ENCODE results near the gene NR2E1.
A peak's percentile ranks its signal among the peaks of the same experiment; 100 is the strongest.

Gene NR2E1

GRCh38 chr6:108156180-108156937 is 9.5 kb upstream of the NR2E1 start:
- DNase-seq = peak; percentile 51

DNA sequence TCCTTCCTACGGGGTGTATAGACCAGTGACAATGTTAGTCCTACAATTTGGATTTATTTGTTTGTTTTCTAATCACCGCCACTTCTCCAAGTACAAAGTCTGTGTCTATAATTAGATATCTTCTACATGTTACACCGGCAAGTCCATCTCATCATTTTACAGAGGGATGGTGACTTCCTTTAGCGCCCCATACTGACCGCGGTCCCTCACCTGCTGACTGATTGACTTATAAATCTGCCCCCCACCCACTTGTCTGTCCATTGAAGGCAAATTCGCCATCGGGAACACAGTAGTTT is 8.9 kb upstream of the NR2E1 start:
- DNase-seq = no peak

GRCh38 chr6:108157234-108157980 is 8.4 kb upstream of the NR2E1 start:
- DNase-seq = no peak

DNA sequence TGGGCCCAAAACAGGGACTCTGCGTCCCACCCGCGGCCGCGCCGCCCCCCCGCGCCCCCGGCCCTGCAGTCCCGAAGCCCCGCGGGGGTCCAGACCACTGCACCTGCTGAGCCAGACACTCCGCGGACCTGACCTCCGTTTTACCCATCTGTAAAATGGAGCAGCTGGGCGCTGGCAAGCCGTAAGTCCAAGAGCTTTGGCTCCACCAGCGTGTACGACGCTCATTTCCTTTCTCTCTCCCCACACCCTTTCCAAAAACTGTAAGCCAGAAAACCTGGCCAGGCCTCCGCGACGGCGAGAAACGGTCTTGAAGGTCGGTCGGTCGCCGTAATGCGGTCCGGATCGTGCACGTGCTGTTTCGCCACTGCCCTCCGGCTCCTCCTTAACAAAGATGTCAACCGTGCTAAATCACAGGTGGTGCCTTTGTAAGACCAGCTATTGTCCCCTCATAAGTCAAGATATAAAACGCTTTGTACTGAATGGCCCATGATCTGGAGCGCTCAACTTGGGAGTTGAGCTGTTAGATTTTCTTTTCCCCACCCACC is 7.8 kb upstream of the NR2E1 start:
- no peak for DNase-seq

DNA sequence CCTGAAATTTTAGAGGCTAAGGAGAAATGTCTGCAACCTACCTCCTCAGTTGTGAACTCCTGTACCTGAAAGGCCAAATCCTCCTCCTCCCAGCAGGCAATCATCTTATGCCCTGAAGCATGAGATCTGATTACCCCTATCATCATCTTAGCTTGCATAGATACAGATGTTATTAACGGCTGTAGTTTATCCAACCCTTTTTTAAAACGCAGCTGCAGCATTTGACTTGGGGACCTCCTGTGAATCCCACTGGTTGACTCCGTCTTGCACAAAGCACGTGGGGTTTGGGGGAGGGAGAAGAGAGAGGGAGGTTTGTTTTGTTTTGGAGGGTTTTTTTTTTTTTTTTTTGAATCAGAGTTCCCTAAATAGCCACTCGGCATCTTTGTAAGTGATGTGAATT is 5.8 kb upstream of the NR2E1 start:
- DNase-seq = no peak

GRCh38 chr6:108161724-108162282 is 4.0 kb upstream of the NR2E1 start:
- no peak for DNase-seq

DNA sequence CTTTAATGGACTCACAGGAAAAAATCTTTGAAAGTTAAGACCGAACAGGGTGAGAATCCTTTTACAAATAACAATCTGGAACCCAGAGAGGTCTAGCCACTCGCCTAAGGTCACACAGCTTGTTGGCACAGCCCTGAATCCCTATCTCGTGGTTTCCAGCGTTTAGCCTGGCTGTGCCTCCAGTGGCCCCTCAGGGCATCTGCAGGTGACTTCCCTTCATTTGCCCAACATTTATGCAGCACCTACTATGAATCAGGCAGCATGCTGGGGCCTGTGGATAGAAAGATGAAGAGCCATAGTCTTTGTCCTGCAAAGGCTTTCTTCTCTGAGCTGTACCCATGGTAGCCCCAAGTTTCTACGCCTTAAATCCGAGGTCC is 2.6 kb upstream of the NR2E1 start:
- no peak for DNase-seq

DNA sequence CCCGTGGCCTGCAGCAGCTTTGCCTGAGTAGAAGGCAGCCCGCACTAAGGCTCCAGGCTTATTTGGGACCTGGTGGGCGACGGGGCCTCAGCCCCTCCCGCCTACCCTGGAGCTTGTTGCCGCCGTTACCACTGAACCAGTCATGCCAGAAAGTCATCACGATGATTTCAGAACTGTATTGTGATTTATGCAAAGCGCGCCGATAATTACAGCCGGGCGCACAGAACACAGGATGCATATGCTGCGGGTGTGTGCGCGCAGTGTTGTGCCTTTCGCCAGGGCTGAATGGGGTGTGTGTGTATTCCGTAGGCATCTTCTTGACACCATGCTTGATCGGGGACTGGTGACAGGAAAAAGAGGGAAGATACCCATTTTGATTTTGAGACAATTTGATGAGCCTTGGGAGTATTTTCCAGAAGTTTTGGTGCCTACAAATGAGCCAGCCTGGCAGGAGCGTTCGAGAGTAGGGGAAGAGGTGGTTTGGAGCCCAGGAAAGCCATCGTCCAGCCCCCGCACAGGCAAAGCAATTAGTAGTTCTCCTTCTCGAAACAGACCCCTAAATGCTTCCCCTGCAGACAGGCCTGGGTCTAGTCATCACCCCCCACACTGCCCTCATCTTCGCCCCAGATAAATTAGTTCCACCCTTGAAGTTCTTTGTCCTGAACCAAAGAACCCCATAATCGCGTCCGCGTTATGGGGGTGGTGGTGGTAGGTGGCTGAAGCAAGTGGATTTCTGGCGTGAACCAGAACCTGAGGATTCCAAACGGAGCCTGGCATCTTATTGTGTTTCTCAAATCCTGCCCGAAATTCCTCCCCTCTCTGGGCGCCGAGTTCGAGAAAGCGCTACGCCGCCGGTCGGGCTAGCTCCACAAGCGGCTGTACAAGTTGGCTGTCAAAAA is 1.9 kb upstream of the NR2E1 start:
- DNase-seq = no peak

DNA sequence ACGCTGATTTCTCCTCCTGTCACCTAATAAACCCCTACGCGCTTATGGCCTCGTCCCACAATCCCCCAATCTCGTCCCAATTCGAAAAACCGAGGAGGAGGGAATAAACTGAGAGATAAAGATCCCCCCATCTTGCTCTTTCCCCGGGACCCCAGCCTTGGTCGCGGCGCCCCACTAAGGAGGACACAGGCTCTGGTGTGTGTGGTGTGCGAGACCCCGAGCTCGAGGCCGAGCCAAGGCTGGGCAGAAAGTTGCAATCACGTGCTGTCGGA is 1.3 kb upstream of the NR2E1 start:
- DNase-seq = no peak

GRCh38 chr6:108164815-108165706 is 761 bp upstream of the NR2E1 start:
- no peak for DNase-seq

DNA sequence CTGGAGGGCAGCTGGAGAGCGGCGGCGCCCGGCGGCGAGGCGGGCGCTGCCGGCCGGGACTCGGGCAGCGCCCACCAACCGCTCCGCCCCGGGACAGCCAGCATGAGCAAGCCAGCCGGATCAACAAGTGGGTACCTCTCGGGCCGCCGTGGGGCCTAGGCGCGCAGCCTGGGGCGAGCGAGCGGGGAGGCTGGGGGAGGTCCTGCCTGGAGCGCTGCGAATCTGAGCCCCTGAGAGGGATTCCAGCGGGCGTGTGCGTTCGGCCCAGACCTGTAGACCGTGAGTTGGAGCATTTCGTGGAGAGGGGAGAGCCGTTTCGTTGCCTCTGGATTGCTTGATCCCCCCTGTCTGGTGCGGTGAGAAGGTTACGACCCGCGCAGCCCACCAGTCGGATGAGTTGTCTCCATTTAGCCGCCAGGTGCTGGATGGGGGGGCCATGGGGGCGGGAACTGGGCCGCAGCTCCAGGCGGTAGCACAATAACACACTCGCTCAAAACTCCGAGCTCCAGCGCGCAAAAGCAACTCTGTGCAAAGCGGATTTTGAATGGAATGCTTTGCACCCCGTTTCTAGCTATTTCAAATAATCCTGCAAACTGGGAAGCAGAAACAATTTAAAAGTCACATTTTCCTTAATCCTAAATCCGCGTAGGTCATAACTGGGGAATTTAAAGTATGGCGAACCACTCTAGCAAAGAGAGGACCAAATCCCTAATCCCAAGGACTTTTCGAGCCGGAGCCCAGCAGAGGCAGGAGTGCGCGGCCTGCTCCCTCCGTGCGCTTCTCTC is 1.0 kb downstream of the NR2E1 start:
- DNase-seq = no peak

DNA sequence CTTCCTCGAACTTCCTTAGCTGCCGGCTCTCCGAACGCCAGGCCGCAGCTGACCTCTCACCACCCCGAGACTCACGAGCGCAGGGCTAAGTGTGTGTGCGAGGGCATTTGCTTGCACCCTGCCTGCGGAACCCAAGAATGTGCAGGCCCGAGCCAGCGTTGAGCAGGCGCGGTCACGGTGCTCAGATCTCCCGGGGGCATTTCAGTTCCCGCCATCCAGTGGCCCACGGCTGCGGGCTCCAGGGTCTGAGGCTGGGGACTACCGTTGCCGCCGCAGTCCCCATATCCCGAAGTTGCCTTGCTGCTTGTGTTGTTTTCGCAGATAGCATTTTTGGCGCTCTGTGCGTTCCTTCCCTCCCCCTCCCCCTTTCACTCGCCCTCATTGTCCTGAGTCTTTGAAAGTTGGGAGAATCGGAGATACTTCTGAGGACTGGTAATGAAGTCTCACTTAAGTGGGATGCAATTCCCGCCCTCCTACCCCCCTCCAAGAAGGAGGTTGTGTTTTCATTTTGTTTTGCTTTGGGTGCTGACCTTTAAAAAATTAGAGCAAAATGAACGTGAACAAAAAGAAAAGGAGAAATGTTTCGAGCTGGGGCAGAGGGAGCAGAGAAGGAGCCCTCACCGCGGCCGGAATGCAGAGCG is 1.7 kb downstream of the NR2E1 start:
- no peak for DNase-seq

DNA sequence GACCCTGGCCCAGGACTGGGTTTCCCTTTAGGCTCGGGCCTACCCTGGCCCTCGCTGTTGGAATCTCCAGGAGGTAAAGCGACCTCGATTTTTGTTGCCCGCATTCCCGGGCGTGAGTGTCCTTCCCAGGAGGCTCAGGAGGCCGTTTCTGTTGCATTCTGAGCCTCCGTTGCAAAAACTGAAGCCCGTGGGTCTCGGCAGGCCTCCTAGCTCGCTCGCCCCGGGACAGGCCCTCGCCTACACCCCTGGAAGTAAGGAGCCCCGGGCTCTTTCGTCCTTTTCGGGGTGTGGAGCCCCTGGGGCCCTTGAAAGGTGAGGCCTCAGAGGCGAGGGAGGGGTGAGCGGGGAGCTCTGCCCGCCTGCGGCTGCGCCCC is 2.3 kb downstream of the NR2E1 start:
- no peak for DNase-seq

- no peak for DNase-seq
Observed at GRCh38 chr6:108168501-108169463, 3.0 kb downstream of the NR2E1 start.

DNA sequence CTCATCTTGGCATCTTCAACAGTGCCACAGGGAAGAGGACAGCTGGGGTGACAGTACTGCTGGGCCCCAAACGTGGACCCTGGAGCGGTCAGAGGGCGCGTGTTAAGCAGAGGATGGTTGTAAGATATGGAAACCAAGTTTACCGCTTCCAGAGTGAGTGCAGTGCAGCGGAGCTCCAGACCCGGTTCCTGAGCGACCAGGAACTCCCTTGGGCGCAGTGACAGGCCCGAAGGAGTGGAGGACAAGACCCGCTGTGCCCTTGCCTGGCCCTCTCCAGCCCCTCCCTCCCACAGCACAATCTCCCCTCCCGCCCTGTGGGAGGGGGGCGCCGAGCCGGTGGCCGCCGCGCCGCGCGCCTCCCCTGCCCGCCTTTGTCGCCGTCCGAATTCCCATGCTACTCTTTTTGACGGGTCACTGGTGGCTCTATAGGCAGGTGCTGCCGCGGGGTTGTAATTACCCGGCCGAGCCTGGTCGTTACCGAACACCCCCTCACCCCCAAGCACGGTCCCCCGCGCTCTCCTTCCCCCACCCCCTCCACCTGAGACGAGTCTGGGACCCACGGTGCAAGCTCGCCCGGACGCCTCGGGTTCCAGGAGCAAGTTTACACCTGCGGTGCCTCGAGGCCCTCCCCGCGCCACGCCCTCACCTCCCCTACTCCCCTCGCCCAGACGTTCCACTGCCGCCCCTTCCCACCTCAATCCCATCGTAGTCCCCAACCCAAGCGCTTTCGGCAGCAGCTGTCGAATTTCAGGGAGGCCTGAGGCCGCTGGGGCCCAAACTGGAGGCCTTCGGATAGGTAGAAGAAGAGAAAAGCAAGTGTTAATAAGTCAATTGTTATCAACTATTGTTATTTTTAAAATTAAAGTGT is 3.9 kb downstream of the NR2E1 start:
- DNase-seq = no peak

- DNase-seq = no peak
Observed at GRCh38 chr6:108170332-108171290, 4.8 kb downstream of the NR2E1 start.

DNA sequence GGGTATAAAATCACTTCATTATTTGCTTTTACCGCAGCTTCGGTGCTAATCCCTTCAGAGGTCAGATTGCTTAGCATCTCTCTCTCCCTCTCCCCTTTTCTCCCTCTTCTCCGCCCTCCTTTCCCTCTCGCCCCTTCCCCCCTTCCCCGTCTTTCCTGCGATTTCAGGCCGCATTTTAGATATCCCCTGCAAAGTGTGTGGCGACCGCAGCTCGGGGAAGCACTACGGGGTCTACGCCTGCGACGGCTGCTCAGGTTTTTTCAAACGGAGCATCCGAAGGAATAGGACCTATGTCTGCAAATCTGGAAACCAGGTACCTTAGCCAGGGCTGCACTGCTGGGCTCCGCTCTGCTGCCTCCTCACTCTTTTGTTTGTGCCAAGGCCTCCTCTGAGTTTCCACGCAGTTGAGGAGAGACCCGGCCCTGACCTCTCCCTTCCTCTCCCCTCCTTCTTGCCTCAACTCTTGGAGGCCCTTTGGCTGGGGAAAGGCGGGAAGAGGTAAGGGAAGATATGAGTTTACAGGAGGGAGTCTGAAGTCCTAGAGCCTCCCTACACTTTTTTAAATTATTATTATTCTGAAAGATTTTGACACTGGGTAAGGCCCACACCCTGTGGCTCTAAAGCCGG is 5.6 kb downstream of the NR2E1 start:
- DNase-seq = no peak

Measured in NCI-H524 treated with DMSO at 0.1 percent for 48 hours (cell line).